C1 segment of cervical spinal cord (tissue), 14 donors: Measurements from ENCODE around the gene RMI2.
A peak's percentile ranks its signal among the peaks of the same experiment; 100 is the strongest.

ENCODE experiments used
- DNase-seq, 14 donors: peaks; one replicate each; lab custom pipeline; 2025; lab: John Stamatoyannopoulos, UW

The RMI2 gene

DNA sequence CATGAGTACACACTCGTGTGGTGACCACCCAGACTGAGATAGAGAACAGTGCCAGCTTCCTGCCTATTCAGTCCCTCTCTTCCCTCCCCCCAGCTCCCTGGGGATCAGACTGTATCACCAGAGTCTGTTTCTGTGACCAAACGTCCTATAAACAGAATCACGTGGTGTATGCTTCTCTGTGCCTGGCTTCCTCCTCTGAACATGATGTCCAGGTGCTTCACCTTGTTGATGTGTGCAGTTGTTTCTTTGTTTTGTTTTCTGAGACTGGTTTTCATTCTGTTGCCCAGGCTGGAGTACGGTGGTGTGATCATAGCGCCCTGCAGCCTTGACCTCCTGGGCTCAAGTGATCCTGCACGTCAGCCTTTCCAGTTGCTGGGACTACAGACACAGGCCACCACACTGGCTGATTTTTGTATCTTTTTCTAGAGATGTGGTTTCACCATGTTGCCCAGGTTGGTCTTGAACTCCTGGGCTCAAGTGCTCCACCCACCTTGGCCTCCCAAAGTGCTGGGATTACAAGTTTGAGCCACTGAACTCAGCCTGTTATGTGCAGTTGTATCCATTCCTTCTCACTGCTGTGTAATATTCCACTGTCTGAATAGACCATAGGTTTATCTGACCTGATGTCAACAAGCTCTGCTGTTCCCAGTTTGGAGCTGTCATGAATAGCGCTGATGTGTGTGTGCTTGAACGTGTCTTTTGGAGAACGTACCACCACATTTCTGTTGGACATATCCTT, 35.2 kb upstream of the RMI2 start:
- DNase-seq: no peak

DNA sequence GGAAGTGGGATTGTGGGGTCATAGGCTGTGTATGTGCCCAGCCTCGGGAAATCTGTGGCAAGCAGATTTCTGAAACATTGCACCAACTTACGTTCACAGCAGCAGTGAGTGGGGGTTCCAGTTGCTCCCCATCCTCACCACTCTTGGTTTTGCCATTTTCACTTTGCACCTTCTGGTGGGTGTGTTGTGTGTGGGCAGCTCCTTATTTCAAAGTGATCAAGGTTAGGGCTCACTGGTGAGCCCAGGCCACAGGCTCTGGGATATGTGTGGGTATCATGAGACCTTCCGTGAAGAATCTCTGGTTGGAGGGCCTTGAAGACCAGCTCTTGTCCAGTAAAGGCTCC, 34.7 kb upstream of the RMI2 start:
- DNase-seq: no peak

DNA sequence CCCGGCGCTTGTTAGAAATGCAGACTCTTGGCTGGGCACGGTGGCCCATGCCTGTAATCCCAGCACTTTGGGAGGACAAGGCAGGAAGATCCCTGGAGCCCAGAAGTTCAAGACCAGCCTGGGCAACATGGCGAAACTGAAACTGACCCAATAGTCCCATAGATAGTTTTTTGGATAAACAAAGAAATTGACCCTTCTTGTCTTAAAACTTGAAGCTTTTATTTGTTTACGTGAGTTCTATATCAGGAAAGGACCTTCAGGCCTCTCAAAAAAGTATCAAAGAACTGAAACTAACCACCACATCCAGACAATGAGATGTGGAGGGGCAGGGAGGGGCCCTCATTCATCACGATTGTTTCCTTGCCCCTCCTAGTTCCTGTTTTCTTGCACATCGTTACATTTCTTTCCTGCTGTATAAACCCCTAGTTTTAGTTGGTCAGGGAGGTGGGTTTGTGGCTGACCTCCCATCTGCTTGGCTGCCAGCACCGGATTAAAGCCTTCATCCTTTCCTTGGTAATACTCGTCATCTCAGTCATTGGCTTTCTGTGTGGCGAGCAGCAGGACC, 34.2 kb upstream of the RMI2 start:
- no peak for DNase-seq

DNA sequence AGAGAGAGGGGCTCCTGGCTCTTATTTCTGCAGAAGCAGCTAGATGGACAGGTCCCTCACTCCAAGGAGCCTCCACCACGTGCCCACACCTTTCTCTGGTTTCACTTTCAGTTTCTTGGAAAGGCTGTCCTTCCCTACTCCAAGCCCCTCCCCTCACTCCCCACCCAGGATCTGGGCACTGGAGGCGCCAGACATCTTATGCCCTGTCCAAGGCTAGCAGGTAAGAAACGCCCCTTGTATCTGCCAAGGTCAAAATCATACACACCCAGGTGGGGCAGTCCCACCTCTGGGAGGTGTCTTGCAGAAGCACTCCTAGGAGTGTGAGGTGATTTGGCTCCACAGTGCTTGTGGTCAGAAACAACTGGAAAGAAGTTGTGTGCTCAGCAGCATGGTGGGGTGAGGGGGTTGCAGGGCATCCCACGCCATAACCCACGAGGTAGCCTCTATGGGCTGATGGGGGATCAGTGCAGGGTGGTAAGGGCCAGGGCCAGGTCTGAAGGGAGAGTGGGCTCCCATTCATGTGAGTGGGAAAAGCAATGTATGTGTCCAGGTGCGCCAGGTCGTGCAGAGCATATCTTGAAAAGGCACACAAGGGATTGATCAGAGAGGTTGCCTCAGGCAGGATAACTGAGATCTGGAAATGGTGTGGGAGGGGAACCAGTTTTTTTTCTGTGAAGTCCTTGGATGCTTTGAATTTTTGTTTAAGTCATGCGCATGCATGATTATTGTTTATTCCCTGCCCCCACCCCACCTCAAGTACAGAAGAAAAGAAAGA, 32.4 kb upstream of the RMI2 start:
- no peak for DNase-seq

DNA sequence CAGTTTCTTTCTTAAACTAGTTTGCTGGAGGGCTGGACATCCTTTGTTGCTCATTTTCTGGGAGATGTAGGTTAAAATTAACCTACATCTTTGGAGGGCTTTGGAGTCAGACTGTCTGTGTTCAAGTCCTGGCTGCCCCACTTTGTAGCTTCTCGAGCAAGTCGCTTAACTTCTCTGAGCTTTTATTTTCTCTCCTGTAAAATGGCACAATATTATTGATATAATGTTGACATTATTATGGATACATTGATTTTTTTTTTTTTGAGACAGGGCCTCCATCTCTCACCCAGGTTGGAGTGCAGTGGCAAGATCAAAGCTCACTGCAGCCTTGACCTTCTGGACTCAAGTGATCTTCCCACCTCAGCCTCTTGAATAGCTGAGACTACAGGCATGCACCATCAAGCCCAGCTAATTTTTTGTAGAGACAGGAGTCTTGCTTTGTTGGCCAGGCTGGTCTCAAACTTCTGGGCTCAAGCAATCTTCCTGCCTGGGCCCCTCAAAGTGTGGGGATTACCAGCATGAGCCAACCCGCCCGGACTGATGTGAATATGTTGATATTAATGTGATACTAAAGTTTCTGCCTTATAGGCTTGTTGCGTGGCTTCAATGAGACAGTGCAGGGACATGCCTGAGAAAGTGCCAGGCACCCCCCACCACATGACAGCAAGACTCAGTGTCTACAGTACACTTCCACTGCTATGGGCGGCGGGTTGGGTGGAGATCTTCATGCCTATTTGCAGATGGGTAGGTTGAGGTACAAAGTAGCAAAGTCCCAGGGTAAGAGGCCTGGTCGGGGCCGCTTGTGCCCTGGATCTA, 31.6 kb upstream of the RMI2 start:
- DNase-seq: no peak

DNA sequence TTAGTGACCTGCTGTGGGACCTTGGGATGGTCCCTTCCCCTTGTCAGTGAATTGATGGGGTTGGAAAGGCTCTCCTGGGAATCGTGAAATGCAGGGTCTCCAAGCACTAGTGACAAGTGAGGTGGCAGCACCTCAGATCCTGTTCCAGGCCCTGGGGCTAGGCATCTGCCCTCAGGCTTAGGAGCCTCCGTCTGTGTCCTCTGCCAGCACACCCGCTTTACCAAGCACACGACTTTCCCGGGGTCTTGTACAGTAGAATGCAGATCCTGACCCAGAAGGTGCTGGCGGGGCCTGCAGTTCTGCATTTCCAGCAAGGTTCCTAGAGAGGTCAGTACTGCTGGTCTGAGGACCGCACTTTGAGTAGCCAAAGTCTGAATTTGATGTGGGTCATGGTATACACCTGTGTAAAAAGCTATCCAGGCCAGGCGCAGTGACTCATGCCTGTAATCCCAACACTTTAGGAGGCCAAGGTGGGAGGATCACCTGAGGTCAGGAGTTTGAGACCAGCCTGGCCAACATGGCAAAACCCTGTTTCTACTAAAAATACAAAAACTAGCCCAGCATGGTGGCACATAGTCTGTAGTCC, 30.9 kb upstream of the RMI2 start:
- DNase-seq: no peak

DNA sequence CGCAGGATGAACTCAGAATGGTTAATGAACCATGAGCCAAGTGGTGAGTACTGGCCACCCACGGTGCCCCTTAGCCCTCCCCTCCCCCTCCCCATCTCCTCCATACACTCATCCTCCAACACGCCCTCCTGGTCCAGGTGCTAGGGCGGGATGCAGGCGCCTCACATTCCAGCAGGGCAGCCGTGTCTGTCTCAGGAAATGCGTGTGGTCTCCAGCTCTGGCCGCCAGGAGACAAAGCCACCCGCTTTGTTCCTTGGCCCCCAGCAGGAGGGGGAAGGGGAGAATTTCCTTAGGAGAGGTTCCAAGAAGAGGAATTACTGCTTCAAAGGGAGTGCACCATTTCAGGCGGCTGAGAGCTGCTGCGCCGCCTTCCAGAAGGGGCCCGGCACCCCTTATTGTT, 29.7 kb upstream of the RMI2 start:
- DNase-seq: no peak

DNA sequence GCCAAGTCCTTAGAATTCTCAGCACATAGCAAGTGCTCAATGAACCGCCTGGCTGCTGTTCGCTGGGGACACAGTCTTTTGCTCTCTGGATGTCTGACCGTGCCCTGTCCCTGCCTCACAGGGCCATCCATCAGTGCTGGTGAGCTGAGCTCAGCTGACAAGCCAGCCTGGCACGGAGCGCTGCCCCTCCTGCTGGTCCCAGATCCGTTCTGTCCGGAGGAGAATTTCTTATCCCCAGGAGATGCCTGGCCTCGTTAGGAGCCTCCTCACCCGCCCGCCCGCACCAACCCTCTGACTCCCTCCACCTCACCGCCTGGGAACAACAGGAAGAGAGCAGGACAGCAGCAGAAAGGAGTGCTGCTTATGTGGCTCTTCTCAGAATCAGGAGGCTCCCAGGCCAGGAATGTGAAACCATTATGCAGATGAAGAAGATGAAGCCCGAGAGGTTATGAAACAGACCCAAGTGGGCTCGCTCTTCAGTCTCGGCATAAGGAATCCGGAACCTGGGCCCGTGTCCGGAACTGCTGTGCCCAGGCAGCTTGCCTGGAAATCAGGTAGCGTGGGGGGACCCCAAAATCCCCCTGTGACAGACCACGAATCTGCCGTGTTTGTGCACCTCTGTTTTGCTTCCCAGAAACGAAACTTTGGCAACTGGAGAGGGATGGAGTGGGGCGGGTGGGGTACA, 28.8 kb upstream of the RMI2 start:
- peak in 2 of 14 donors; percentile 11 to 19 for DNase-seq

DNA sequence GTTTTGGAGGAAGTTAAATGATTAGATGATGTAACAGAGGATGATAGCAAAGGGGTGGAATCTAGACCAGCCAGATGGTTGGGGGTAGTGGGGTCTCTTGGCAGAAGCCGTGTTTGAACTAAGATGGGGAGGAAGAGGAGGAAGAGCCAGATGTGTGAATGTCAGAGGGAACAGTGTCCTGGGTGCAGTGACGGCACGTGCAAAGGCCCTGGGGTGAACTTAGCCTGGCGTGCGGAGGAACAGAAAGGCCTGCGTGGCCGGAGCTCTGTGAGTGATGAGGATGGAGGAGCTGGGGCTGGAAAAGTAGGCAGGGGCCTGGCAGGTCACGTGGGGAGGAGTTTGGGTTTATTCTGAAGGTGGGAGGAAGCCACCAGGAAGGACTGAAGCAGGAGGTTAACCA, 26.4 kb upstream of the RMI2 start:
- DNase-seq: no peak

DNA sequence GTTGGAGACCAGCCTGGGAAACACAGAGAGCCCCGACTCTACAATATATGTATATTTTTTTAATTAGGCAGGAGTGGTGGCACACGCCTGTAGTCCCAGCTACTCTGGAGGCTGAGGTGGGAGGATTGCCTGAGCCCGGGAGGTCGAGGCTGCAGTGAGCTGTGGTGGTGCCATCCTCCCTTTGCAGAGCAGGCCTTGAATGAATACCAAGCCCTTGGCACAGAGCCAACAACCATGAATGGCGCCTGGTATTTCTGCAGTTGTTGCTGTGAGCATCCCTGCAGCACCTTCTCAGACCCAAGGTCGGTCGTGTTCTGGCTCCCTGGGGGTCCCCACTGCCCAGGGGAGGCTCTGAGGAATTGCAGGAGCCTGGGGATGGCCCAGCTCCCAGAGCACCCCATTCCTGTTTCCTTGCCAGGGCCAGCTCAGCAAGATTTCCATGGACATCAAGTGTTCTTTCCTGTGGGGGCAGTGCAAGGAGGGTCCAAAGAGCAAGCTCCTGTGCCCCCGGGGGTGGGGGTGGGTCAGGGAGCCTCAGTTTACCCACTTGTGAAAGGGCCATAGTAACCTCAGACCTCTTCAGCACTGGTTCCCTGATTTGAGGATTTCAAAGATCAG, 25.6 kb upstream of the RMI2 start:
- no peak for DNase-seq

DNA sequence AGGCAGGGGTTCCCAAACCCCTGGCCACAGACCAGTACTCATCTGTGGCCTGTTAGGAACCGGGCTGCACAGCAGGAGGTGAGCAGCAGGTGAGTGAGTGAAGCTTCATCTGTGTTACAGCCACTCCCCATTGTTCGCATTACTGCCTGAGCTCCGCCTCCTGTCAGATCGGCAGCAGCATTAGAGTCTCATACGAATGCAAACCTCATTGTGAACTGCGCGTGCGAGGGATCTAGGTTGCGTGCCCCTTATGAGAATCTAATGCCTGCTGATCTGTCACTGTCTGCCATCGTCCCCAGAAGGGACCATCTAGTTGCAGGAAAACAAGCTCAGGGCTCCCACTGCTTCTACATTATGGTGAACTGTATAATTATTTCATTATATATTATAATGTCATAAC, 25.1 kb upstream of the RMI2 start:
- no peak for DNase-seq

DNA sequence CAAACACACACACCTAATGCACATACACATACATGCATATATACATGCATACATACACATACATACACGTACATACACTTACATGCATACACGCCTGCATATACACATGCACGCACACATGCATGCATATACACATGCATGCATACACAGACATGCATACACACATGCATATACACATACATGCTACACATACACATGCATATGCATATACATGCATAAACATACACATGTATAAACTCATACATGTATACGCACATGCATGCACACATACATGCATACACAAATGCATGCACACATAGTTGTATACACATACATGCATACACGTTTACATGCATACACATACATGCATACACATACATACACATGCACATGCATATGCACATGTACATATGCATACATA, 23.6 kb upstream of the RMI2 start:
- no peak for DNase-seq

DNA sequence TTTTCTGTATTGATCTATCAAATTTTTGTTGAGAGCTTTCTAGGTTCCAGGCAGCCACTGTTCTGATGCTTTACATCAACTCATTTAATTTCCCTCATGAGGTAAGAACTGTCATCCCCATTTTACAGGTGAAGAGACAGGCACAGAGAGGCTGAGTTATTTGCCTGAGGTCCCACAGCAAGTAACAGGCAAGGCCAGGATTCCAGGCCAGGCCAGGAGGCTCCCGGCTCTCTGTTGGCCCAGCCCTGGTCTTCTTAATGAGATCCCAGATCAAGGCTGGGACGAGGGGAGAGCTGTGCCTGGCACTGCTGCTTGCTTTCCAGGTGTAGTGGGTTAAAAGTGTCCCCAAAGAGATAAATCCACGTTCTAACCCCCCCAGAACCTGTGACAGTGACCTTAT, 22.4 kb upstream of the RMI2 start:
- DNase-seq: no peak

DNA sequence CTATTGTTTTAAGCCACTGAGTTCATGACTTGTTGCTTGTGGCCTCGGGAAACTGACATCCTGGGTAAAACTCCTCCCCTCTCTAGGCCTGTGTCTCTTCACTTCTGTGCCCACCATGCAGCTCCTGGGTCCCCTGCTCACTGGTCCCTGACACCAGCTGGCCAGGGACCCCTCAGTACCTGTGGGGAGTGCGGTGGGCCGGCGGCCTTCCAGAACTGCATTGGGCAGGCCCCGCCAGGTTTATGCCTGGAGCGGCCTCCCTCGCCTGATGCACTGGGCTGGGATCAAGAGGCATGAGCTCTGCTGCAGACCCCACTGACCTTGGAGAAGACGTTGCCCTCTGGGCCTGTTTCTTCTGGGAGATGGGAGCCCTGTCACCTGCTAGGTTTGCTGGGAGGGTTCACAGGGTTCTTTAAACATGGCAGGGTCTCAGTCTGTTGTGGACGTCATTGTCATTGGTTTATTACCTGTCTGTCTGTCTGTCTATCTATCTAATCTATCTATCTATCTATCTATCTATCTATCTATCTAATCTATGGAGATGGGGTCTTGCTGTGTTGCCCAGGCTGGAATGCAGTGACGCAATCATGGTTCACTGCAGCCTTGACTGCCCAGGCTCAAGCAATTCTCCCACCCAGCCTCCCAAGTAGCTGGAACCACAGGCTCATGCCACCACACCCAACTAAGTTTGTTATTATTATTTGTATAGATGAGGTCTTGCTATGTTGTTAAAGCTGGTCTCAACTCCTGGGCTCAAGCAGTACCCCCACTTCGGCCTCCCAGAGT, 21.5 kb upstream of the RMI2 start:
- DNase-seq: no peak

DNA sequence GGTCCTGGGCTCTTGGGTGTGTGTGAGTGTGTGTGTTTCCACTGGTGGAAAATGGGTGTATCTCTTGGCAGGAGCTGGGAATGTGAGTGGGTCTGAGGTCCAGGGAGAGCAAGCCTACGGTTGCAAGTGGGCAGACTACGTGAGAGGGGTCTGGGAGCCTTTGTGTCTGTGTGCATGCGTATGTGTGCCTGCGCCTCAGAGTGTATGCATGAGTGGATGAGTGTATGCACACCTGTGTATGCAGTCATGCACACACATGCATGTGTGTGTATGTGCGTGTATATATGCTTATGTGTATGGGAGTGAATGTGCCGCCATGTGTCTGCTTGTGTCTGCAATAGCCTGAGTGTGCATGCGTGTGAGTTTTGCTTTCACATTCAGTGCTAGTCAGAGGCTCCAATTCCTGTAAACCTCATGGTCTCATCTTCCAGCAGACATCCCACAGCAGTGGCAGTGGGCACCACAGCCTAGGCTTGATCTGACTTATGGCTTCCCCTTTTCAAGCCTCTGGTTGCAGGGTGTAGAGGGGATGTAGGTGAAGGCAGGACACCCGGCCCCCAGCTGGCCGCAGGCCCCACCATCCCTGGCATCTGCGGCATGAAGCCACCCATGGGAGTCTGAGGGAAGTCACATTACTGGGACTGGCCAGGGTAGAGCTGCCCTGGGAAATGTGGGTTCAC, 19.7 kb upstream of the RMI2 start:
- DNase-seq: peak in 1 of 14 donors; percentile 28

DNA sequence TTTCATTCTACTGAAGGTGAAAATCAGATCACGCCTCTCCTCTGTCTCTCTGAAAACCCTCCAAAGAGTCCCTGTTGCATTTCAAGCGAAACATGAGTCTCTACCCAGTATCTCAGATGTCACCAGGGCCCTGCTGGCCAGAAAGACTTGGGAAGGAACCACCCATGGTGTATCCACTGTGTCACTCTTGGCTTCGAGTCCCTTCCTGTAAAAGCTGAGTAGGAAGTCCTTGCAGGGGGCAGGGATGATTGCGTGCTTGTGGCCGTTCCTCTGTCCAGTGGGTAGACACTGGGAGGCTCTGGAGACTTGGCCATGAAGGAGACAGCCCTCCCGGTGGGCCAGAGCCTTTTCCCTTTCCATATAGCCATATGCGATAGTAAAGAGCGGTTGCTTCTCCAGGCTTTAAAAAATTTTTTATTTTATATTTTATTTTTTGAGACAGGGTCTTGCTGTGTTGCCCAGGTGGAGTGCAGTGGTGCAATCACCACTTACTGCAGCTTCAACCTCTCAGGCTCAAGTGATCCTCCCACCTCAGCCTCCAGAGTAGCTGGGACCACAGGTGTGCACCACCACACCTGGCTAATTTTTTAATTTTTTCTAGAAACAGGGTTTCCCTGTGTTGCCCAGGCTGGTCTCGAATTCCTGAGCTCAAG, 19.0 kb upstream of the RMI2 start:
- no peak for DNase-seq

DNA sequence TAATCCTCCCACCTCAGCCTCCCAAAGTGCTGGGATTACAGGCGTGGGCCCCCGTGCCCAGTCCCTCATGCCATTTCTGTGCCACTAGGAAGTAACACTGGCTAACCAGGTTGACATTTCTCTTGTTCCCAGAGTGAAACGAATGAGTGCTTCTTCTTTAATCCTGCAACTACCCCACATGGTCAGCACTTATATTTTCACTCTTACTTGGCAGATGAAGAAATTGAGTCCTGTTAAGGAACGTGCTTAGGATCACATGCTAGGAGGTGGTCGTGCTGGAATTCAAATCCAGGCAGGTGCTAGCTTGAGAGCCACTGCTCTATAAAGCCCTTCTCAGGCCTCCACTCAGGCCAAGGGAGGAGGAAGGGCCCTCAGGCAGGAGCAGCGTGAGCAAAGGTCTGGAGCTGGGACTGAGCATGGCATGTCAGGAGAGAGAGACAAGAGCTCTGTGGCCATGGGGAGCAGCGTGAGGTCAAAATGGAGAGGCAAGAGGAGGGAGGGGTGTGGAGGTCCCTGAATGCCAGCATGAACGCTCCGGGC, 18.5 kb upstream of the RMI2 start:
- no peak for DNase-seq
